CD4-positive, alpha-beta T cell treated with Interleukin-1 beta for 1 hour (primary cell): ENCODE measurements around the gene CFAP91.

Experiments
- DNase-seq, 2 donors: peaks; one replicate each; pipeline ENCODE4 v3.0.0-alpha.2; 2020 to 2022

The CFAP91 gene

GRCh38 chr3:119702530-119703527, at the start of gene CFAP91:
TSS of gene CFAP91 (plus strand) at chr3:119703022. CDS start at chr3:119703099, 77 bp downstream.
- peak; percentile 90 to 95 for DNase-seq

DNA sequence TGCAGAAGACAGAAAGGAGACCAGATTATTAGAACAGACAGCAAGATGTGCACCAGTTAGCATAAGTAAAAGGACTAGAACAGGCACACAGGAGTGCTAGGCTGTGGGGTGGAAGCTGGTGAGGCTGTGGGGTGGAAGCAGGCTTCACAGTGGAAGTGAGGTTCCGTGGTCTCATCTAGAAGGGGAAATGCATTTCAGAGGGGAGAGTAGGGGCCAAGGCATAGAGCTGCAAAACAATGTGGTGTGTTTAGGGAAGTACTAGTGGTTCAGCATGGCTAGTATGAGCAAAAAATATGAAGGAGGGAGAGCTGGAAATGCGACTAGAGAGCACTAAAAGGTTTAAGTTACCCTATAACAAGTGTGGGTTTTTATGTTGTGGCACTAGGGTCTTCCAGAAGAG, 48.9 kb upstream of the CFAP91 start:
- DNase-seq = no peak

- DNase-seq = no peak
These were observed 44.7 kb upstream of the CFAP91 start for GRCh38 chr3:119657887-119658702.

GRCh38 chr3:119658994-119659393, 43.8 kb upstream of the CFAP91 start:
- DNase-seq = no peak

GRCh38 chr3:119659606-119660291, 43.1 kb upstream of the CFAP91 start:
- DNase-seq = no peak

GRCh38 chr3:119660474-119661440, 42.1 kb upstream of the CFAP91 start, which contains the start of gene POPDC2:
TSS of gene POPDC2 (minus strand) at chr3:119660589. CDS start at chr3:119660423, 166 bp downstream.
- DNase-seq = no peak

- DNase-seq = no peak
These were observed 40.0 kb upstream of the CFAP91 start for GRCh38 chr3:119662604-119663373.

GRCh38 chr3:119663885-119664284, 38.9 kb upstream of the CFAP91 start:
- DNase-seq = no peak

DNA sequence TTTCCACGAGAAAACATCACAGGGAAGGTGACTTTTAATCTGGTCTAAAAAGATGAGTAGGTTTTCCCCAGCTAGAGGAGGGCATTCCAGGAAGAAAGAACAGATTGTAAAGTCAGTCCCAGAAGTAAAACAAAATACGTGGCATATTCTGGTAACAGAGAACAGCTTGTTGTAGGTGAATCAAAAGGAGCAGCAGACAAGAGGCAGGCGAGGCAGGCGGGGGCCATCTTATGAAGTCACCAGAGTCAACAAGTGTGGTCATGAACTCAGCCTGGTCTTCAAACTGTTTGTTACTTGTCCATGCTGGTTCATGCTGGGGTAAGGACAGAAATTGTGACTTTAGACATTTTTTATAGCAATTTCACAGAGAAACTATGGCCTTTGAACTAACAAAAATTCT, 38.5 kb upstream of the CFAP91 start:
- DNase-seq = no peak

GRCh38 chr3:119664850-119665379, 37.9 kb upstream of the CFAP91 start:
- DNase-seq = no peak

DNA sequence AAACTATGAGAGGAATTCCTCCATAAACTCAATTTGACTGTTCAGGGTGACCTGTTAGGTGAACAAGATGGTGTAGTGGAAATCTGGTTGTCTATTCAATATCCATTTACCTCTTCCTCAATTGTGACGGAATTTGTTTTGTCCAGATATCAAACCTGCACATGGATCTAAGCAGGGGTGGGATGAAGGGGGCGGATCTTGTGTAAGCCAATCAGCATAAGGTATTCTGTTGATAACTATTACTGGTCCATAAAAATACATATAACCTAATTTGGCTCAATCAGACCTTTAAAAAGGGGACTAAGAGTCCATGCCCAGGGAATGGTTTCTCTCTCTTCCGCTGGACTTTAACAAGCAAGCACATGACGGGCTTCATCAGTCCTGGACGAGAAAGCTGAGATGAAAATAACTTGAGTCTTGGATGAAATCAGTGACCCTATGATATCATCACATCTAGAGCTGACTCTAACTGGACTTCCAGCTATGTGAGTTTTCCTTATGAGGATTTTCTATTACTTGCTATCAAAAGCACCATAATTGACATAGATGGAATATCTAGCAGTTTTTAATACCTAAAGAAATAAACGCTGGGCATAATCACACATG, 36.8 kb upstream of the CFAP91 start:
- DNase-seq = no peak

DNA sequence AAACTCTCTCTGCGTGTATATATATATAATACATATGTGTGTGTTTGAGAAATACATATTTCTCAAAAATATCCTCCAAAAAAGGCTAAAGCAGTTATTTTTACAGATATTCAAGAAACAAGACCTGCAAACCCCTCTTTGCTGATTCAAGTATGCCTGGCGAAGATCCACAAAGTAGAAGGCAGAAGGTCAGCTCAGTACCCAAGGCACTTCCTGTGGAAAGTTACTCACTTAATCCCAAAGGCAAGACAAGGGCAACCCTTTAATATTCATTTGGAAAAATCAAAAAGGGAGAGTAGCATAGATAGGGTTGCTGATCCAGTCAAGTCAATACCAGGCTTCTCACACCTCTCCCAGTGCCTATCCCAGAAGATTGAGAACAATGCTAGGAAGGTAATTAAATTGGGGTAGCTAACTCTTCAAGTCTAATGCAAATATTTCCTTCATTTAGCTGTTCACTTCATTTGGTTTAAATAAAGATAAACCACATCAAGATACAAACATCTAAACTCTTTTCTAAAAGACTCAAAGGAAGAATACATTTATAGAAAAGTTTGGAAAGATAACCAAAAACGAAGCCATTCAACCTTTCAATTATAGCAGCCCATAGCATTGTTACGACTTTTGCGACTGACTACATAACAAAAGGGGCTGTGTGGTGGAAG, 32.8 kb upstream of the CFAP91 start:
- DNase-seq = no peak

GRCh38 chr3:119672776-119673175, 30.0 kb upstream of the CFAP91 start:
- no peak for DNase-seq

- no peak for DNase-seq
These were observed 28.9 kb upstream of the CFAP91 start for GRCh38 chr3:119673875-119674274.

GRCh38 chr3:119675188-119675874, 27.5 kb upstream of the CFAP91 start:
- DNase-seq = no peak

GRCh38 chr3:119676020-119676419, 26.8 kb upstream of the CFAP91 start:
- no peak for DNase-seq

GRCh38 chr3:119676771-119677640, 25.8 kb upstream of the CFAP91 start, which contains the start of gene COX17:
TSS of gene COX17 (minus strand) at chr3:119677406. CDS start at chr3:119677310, 96 bp downstream.
- DNase-seq = peak; percentile 98 to 99

- DNase-seq = no peak
These were observed 25.2 kb upstream of the CFAP91 start for GRCh38 chr3:119677641-119677934.
